GM10266 (cell line): ENCODE measurements around the gene PTPN4.

Source experiments
- DNase-seq: peaks from one replicate; pipeline ENCODE4 v3.0.0; 2012; ENCODE audit errors: extremely low spot score
- CTCF ChIP-seq: IDR thresholded peaks from 2 replicates; pipeline ENCODE4 v1.5.1; 2012; ENCODE audit warnings: mild to moderate bottlenecking, low read depth; ENCODE audit not compliant: control insufficient read depth, insufficient read depth; ENCODE audit errors: missing control alignments

Gene PTPN4

GRCh38 chr2:119914266-119914665, 154.5 kb downstream of the PTPN4 start:
- DNase-seq: no peak
- TF ChIP-seq CTCF: no peak

GRCh38 chr2:119921825-119922224, 162.1 kb downstream of the PTPN4 start:
- TF ChIP-seq CTCF: no peak
- DNase-seq: no peak

GRCh38 chr2:119922699-119923098, 163.0 kb downstream of the PTPN4 start:
- no peak for DNase-seq
- TF ChIP-seq CTCF: no peak

- DNase-seq: no peak
- no peak for TF ChIP-seq CTCF
Measured at GRCh38 chr2:119929537-119929936, 169.8 kb downstream of the PTPN4 start.

- no peak for TF ChIP-seq CTCF
- no peak for DNase-seq
Measured at GRCh38 chr2:119932809-119933208, 173.1 kb downstream of the PTPN4 start.

- no peak for DNase-seq
- TF ChIP-seq CTCF: no peak
Measured at GRCh38 chr2:119934319-119934718, 174.6 kb downstream of the PTPN4 start.

GRCh38 chr2:119937680-119938079, 178.0 kb downstream of the PTPN4 start:
- no peak for DNase-seq
- TF ChIP-seq CTCF: no peak
